MM.1S (cell line): ENCODE results near the gene BGN.

Experiments used
- EZH2 ChIP-seq: fragments of 300-600 bp; sonication (generic); optimal IDR thresholded peaks from 2 replicates; pipeline ENCODE3; 2017; ENCODE audit warnings: low read depth, mild to moderate bottlenecking, antibody characterized with exemption, low read length, mixed read lengths
- EZH2phosphoT487 ChIP-seq: fragments of 300-600 bp; sonication (generic); IDR thresholded peaks from 2 replicates; pipeline ENCODE4 v1.6.1; 2018; ENCODE audit warnings: antibody characterized with exemption, low read length
- TF ChIP-seq, protein P1 (sequence below): fragments of 300-600 bp; sonication (generic); IDR thresholded peaks from 2 replicates; pipeline ENCODE4 v1.5.1; 2016; ENCODE audit warnings: antibody characterized with exemption, low read length, mixed read lengths

DNA sequence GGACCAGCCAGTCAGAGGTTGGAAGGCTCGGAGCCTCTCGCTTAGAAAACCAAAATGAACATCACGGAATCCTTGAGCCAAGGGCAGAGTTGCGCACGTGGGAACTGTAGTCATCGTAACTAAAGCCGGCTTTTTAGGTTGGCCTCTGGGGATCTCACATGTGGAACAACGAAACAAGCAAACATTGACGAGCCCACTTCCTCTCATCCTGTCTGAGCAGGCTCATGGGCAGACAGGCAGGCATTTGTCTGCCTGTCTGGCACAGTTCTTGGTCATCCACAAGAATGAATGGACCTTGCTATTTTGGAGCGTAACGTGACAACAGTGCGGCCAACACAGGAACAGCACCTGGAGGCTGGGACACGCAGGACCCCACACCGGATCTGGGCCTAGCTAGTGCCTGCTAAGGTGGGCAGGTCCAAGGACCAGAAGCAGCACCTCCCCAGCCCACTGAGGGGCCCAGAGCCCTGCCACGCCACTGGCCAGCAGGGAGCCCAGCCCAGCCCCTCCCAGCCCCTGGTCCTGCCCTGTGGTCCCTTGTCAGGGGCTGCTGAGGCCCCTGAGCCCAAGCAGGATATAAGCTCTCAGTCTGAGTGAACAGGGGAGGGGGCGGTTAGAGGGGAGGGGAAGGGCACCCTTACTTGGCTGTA lies 39.8 kb upstream of the BGN start:
- TF ChIP-seq EZH2 (no peak), EZH2phosphoT487 (no peak)
- TF ChIP-seq, protein P1, sequence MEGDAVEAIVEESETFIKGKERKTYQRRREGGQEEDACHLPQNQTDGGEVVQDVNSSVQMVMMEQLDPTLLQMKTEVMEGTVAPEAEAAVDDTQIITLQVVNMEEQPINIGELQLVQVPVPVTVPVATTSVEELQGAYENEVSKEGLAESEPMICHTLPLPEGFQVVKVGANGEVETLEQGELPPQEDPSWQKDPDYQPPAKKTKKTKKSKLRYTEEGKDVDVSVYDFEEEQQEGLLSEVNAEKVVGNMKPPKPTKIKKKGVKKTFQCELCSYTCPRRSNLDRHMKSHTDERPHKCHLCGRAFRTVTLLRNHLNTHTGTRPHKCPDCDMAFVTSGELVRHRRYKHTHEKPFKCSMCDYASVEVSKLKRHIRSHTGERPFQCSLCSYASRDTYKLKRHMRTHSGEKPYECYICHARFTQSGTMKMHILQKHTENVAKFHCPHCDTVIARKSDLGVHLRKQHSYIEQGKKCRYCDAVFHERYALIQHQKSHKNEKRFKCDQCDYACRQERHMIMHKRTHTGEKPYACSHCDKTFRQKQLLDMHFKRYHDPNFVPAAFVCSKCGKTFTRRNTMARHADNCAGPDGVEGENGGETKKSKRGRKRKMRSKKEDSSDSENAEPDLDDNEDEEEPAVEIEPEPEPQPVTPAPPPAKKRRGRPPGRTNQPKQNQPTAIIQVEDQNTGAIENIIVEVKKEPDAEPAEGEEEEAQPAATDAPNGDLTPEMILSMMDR: no peak
